Lower leg skin (tissue), 3 donors: ENCODE data around the gene INPP4A.

Experiments
- CTCF ChIP-seq, 3 donors: fragments of 450-650 bp; IDR thresholded peaks; one replicate each; pipeline ENCODE4 v1.5.1; 2016; ENCODE audit warnings: antibody characterized with exemption in 3 of 3, mild to moderate bottlenecking in 3 of 3, moderate library complexity in 2 of 3
- POLR2A ChIP-seq, 2 donors: fragments of 450-650 bp; IDR thresholded peaks; one replicate each; pipeline ENCODE4 v1.6.1; 2016 to 2017; ENCODE audit warnings: antibody characterized with exemption in 2 of 2, mild to moderate bottlenecking in 1 of 2, moderate library complexity in 1 of 2

- TF ChIP-seq POLR2A (IDR thresholded peaks at IDR 0.05) (no peak), CTCF (IDR thresholded peaks at IDR 0.05) (no peak)
These were observed 40.7 kb downstream of the INPP4A start for GRCh38 chr2:98485453-98485755.
